Measurements from ENCODE around the gene MYLK2.

Gene MYLK2

GRCh38 chr20:31841928-31842327 is 22.8 kb downstream of the MYLK2 start:
- no peak overlapping the region for H3K27ac ChIP-seq
- no peaks in the 10 kb centered on the region for H3K36me3 ChIP-seq
- no peaks in the 10 kb centered on the region for H3K9me3 ChIP-seq
- H3K4me3 ChIP-seq (ENCODE audit: low read depth in 1 of 2, low read length in 1 of 2) = no peak overlapping the region
- H3K4me1 ChIP-seq (ENCODE audit: control insufficient read depth in 1 of 2, insufficient read depth in 1 of 2, low read depth in 1 of 2, low read length in 1 of 2) = peaks cover 12% of the 10 kb centered on the region in 2 experiments
- TF ChIP-seq, protein P1, sequence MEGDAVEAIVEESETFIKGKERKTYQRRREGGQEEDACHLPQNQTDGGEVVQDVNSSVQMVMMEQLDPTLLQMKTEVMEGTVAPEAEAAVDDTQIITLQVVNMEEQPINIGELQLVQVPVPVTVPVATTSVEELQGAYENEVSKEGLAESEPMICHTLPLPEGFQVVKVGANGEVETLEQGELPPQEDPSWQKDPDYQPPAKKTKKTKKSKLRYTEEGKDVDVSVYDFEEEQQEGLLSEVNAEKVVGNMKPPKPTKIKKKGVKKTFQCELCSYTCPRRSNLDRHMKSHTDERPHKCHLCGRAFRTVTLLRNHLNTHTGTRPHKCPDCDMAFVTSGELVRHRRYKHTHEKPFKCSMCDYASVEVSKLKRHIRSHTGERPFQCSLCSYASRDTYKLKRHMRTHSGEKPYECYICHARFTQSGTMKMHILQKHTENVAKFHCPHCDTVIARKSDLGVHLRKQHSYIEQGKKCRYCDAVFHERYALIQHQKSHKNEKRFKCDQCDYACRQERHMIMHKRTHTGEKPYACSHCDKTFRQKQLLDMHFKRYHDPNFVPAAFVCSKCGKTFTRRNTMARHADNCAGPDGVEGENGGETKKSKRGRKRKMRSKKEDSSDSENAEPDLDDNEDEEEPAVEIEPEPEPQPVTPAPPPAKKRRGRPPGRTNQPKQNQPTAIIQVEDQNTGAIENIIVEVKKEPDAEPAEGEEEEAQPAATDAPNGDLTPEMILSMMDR (IDR thresholded peaks at IDR 0.05) = no peak
- H3K27me3 ChIP-seq = no peaks in the 10 kb centered on the region

- H3K27ac ChIP-seq = no peak overlapping the region
- H3K4me3 ChIP-seq (ENCODE audit: low read depth in 1 of 2, low read length in 1 of 2) = no peak overlapping the region
- no peaks in the 10 kb centered on the region for H3K9me3 ChIP-seq
- H3K27me3 ChIP-seq = peaks cover 2% of the 10 kb centered on the region
- peaks cover 9 to 12% of the 10 kb centered on the region in 2 experiments for H3K4me1 ChIP-seq (ENCODE audit: control insufficient read depth in 1 of 2, insufficient read depth in 1 of 2, low read depth in 1 of 2, low read length in 1 of 2)
- TF ChIP-seq, protein P1 (IDR thresholded peaks at IDR 0.05) = no peak
- H3K36me3 ChIP-seq = no peaks in the 10 kb centered on the region
These were observed 23.5 kb downstream of the MYLK2 start for GRCh38 chr20:31842471-31843157.

DNA sequence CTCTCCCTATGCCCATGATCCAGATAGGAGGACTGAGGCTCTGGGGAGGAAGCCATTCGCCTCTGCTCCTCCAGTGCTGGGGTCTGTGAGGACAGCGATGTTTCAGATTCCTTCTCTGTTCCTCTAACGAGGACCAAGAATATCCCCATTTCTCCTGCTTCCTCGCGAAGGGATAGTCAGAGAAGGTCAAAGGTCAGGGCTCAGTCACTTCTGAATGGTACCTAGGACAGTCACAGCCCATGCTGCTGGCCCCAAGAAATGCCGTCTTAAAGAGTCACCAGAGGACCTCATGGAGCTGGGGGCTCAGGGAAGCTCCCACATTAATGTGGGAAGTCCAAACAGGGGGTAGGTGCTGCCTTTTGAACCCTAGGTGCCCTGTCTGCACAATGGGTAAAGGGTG is 24.1 kb downstream of the MYLK2 start:
- no peak overlapping the region for H3K4me3 ChIP-seq (ENCODE audit: low read depth in 1 of 2, low read length in 1 of 2)
- no peak overlapping the region for H3K27ac ChIP-seq
- peaks cover 8% of the 10 kb centered on the region for H3K27me3 ChIP-seq
- peaks cover 9 to 12% of the 10 kb centered on the region in 2 experiments for H3K4me1 ChIP-seq (ENCODE audit: control insufficient read depth in 1 of 2, insufficient read depth in 1 of 2, low read depth in 1 of 2, low read length in 1 of 2)
- H3K9me3 ChIP-seq = no peaks in the 10 kb centered on the region
- H3K36me3 ChIP-seq = no peaks in the 10 kb centered on the region
- TF ChIP-seq, protein P1 (IDR thresholded peaks at IDR 0.05) = no peak

DNA sequence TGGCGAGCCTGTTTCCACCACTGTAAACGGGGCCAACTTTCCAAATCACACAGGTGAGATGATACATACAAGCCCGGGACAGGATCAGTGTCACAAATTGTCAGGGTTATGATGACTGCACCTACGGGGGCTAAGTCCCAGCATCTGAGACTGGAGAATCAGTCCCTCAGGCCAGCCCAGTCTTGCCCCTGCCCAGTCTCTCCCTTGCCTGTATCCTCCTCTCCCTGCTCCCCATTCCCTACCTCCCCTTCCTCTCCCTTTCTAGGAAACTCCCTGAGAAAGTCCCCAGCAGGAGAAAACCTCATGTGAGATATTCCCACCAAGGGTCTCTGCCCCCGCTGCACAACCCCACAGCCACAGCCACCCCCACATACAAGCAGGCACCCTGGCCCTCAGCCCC is 24.7 kb downstream of the MYLK2 start:
- TF ChIP-seq, protein P1 (IDR thresholded peaks at IDR 0.05) = no peak
- no peak overlapping the region for H3K4me3 ChIP-seq (ENCODE audit: low read depth in 1 of 2, low read length in 1 of 2)
- H3K4me1 ChIP-seq (ENCODE audit: control insufficient read depth in 1 of 2, insufficient read depth in 1 of 2, low read depth in 1 of 2, low read length in 1 of 2) = peaks cover 3 to 6% of the 10 kb centered on the region in 2 experiments
- H3K9me3 ChIP-seq = no peaks in the 10 kb centered on the region
- no peaks in the 10 kb centered on the region for H3K36me3 ChIP-seq
- H3K27ac ChIP-seq = no peak overlapping the region
- peaks cover 13% of the 10 kb centered on the region for H3K27me3 ChIP-seq

DNA sequence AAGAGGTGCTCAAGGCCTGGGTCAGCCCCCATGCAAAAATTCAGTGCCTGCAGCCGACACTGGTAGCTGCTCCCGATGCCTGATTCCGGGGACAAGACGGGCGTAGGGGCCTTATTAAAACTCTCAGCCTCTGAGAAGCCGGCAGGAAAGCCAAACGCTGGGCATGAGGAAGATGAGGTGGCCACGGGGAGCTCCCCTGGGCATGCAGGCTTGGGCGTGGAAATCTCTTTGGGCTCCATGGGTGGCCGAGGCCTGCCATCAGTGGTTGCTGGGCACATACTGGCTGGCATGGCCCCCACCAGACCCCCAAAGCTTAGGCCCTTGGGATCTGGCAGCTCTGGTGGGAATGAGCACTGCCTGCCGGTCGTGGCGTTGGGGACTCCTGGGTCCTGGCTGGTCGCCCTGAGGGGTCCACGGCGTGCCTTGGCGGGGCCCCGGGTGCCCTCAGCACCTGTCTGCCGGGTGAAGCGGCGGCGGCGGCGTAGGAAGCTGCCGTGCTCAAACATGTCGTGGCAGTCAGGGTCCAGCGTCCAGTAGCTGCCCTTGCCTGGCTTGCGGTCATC is 25.7 kb downstream of the MYLK2 start:
- Histone ChIP-seq H3K36me3 (no peaks in the 10 kb centered on the region), H3K27ac (no peak overlapping the region), H3K9me3 (no peaks in the 10 kb centered on the region), H3K4me1 (ENCODE audit: control insufficient read depth in 1 of 2, insufficient read depth in 1 of 2, low read depth in 1 of 2, low read length in 1 of 2) (no peaks in the 10 kb centered on the region), H3K4me3 (ENCODE audit: low read depth in 1 of 2, low read length in 1 of 2) (no peak overlapping the region), H3K27me3 (peaks cover 23% of the 10 kb centered on the region)
- TF ChIP-seq, protein P1 (IDR thresholded peaks at IDR 0.05) = no peak

Measured in neutrophil (primary cell).